Measurements from ENCODE around the gene TMC8.
"Not testable (repeated sequence)": the region's sequence is repeated elsewhere in the genome, so short reads cannot be mapped to it uniquely, and the experiment has no call there.

The TMC8 gene

DNA sequence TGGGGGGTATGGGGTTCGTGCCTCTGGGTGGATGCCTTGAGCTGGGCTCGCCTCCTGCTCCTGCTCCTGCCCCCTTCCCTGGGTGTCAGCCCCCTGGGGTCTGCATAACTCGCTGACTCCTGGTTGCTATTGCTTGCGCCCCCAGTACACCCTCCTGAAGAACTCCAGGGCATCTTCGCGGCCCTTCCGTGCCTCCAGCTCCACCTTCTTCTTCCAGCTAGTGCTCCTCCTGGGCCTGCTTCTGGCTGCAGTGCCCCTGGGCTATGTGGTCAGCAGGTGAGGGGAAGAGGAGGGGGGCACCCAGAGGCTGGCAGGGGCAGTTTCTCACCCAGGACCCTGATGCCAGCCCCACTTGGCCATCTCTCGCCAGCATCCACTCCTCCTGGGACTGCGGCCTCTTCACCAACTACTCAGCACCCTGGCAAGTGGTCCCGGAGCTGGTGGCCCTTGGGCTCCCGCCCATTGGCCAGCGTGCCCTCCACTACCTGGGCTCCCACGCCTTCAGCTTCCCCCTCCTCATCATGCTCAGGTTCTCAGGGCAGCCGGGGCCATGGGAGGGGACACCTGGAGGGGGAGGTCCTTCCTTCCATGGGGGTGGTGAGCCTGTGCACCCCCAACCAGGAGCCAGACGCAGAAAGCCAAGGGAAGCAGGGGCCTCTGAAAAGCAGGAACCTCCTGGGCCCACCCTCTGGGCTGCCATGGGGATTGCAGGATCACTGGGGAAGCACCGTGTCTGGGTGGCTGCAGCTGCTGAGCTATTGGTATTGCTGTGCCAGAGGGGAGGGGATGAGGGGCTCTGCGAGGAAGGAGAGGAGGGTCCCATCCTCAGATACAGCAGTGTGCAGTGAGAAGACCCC lies 7.9 kb downstream of the TMC8 start:
- DNase-seq = no peak

DNA sequence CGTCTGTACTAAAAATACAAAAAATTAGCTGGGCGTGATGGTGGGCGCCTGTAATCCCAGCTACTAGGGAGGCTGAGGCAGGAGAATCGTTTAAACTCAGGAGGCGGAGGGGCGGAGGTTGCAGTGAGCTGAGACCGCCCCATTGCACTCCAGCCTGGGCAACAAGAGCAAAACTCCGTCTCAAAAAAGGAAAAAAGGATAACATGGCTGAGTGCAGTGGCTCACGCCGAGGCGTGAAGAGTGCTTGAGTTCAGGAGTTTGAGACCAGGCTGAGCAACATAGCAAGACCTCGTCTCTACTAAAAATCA lies 9.2 kb downstream of the TMC8 start:
- DNase-seq = not testable (repeated sequence)

- DNase-seq = no peak
These were observed 9.8 kb downstream of the TMC8 start for GRCh38 chr17:78140169-78141051.

- DNase-seq = no peak
These were observed 11.0 kb downstream of the TMC8 start for GRCh38 chr17:78141437-78142118.

DNA sequence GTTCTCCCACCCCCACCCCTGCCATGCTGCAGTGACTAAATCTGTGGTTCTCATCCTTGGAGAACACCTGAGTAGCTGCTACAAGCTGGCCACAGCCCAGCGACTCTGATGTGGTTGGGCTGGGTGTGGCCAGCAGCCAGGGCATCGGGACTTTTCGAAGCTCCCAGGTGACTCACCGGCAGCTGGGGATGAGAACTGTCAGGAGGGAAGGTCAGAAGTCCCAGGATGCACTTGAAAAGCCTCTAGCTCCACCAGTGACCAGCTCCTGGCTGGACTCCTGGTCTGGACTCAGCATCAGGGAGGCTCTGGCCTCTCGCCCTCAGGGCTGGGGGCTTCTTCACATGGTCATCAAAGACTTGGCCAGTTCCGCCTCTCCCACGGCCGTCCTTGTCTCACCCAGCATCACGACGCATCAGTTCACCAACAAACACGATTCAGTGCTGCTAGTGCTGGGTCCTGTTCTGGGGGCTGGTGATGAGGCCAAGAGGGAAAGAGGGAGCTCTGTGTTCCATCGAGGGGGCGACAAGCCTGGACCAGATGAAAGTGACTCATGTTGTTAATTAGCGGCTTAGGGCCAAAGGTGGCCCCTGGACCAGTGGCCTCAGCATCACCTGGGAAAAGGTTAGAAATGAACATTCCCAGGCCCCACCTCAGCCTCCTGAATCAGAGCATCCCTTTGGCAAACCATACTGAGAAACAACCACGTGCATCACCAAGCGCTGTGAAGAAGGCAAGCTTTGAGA lies 11.7 kb downstream of the TMC8 start:
- no peak for DNase-seq

- no peak for DNase-seq
These were observed 12.9 kb downstream of the TMC8 start for GRCh38 chr17:78143214-78144146.

DNA sequence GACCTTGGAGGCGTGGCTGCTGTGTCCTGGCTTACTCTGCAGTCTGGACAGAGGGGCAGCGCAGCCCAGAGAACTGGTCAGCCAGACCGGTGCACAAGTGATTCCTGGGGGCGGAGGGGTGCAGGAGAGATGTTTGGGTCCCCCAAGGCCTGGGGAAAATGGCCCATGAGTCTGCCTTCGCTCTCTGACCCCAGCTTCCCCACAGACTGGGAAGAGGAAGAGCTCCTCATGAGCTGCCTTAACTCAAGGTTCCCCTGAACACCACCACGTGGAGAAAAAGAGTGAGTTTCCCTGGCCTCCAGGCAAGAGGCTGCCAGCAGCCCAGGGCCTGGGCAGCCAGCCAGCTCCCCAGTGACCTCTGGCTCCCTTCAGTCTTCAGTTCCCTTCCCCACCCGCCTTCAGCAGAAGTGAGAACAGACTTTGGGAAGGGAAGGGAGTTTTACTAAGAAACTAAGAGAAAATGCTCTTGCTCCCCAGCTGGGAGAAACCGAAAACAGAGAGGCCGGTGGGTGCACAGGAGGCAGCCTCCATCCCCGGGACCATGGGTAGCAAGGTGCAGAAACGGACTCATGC lies 13.7 kb downstream of the TMC8 start:
- DNase-seq = no peak

GRCh38 chr17:78144736-78145641 lies 14.4 kb downstream of the TMC8 start:
- DNase-seq = no peak

DNA sequence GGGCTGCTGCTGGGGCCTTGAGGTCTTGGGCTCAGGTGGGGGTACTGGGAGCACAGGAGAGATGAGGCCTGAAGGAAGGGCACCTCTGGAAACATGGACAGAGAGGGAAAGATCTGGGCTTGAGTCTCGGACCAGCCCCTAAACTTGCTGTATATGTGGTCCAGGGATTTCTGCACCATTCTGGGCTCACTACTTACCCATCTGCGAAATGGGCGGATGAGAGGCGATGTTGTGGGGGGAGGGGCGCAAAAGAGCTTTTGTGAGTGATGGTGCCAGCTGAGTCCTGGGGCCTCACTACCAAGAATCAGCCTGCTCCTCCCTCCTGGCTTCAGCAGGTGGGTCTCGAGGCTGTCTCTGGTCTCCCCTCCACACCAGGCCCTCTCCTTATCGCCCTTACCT lies 15.9 kb downstream of the TMC8 start:
- DNase-seq = no peak

GRCh38 chr17:78146881-78147280 lies 16.3 kb downstream of the TMC8 start:
- DNase-seq = no peak

- DNase-seq = no peak
These were observed 16.9 kb downstream of the TMC8 start for GRCh38 chr17:78147315-78147998.

DNA sequence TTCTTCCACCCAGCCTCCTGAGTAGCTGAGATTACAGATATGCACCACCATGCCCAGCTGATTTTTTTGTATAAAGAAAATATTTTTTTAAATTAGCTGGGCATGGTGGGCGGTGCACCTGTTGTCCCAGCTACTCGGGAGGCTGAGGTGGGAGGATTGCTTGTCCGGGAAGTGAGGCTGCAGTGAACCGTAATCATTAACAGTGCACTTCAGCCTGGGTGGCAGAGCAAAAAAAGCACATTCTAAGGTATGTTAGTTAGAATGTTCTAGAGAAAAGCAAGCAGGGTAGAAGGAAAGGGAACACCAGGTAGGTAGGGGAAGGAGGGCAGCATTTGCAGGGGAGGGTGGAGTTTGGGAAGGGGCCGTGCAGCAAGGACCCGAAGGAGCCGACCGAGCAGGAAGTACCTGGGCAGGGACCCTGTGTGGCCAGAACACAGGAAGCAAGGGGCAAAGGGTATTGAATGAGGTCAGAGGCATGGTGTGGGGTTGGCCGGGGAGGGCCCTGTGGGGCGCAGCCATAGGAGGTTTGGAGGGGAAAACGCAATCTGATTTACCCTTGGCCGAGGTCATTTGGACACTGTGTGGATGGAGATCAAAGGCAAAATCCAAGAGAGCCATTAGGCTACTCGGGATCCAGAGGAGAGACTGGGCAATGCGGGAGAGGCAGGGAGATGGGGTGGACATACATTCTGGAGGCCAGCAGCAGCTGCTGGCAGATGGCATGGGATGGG lies 17.9 kb downstream of the TMC8 start:
- DNase-seq = no peak

DNA sequence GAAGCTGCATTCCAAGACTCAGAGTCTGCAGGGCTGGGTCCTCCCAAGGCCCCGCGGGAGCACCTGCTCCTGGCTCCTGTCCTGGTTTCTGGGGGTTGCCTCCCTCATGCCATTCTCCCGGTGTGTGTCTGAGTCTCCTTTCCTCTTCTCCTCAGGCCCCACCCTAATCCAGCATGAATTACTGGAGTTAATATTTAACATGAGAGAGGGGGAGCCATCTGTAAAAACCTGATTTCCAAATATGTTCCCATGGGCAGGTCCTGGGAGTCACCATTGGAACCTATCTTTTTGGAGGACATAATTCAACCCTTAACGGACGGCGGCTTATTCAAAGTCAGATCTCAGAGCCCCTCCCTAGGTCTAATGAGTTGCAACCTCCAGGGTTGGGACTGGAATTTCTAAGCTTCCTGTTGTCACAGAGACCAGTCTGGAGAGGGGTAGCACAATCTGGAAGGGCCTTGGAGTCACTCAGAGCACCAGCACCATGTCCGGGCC lies 21.0 kb downstream of the TMC8 start:
- DNase-seq = no peak

DNA sequence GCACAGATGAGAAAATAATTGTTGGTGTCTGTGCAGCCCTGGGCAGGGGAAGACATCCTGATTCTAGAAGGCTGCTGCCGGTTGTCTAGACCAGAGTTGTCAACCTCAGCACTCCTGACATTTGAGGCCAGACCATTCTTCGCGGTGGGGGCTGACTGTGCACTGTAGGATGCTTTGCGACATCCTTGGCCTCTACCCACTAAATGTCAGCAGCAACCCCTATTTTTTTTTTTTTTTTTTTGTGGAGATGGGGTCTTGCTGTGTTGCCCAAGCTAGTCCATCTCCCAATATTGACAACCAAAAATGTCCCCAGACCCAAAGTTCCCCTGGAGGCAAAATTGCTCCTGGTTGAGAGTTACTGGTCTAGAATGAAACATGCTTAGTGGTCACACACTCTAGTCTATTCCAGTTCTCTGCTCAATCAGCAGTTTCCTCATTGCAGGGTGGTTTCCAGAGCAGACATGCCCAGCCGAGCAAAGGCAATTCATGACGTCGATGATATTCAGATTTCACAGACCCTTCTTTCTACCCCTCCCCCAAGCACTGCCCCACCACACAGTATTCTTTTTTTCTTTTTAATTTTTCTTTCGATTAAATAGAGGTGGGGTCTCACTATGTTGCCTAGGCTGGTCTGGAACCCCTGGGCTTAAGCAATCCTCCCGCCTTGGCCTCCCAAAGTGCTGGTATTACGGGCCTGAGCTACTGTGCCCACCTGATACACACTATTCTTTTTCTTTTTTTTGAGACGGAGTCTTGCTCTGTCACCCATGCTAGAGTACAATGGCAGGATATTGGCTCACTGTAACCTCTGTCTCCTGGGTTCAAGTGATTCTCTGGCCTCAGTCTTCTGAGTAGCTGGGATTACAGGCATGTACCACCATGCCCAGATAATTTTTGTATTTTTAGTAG lies 24.6 kb downstream of the TMC8 start:
- no peak for DNase-seq

DNA sequence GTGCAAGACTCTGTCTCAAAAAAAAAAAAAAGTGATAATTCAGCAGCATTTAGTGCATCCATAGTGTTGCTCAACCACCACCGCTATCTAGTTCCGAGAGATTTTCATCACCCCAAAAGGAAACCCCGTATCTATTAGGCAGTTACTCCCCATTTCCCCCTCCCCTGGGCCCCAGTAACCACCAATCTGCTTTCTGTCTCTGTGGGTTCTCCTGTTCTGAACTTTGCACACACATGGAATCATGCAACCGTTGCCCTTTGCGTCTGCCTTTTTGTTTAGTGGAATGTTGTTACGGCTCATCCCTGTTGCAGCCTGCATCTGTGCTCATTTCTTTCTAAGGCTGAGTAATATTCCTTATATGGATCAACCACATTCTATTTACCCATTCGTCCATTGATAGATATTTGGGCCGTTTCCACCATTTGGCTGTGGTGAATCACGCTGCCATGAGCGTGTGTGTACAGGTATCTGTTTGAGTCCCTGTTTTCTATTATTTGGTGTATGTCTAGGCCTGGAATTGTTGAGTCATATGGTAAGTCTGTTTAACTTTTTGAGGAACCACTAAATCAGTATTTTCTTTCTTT lies 29.1 kb downstream of the TMC8 start:
- DNase-seq = no peak

DNA sequence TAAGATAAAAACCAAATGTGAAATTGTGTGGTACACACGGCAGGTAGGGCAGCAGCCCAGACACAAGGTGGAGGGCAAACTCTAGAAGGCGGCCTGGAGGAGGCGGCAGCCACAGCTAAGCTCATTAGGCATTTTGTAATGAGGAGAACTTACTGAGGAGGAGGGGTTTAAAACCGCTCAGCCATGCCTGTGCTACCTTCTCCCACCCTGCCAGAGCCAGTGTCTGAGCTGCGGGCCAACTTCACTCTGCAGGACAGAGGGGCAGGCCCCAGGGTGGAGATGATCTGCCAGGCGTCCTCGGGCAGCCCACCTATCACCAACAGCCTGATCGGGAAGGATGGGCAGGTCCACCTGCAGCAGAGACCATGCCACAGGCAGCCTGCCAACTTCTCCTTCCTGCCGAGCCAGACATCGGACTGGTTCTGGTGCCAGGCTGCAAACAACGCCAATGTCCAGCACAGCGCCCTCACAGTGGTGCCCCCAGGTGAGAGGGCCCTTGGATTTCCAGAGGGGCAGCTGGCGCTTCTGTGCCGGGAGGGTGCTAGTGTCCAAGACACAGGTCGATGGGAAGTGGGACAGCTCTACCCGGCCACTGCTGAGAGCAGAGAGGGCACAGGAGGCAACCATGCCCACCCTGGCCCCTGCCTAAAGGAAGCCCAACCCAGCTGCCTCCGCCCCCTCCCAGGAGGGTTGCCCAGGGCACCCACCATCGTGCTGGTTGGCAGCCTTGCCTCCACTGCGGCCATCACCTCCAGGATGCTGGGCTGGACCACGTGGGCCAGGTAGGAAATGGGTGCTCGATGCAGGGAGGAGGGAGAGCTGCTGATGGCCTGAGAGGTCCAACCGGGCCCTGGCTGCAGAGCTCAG lies 33.5 kb downstream of the TMC8 start:
- no peak for DNase-seq

Data from NCI-H2107 (cell line).